Measurements from ENCODE around the gene ALK.

- TF ChIP-seq CTCF (IDR thresholded peaks at IDR 0.05) = no peak
- TF ChIP-seq ZFX (IDR thresholded peaks at IDR 0.05; ENCODE audit: borderline replicate concordance) = no peak
Observed at GRCh38 chr2:29213888-29214291, 707.5 kb downstream of the ALK start.

Data from 22Rv1 (cell line).